GM23248 (cell line): ENCODE results near the gene TMEM131.

ENCODE experiments used
- EZH2 ChIP-seq: fragments of 200-600 bp; sonication (generic); IDR thresholded peaks from 2 replicates; pipeline ENCODE4 v1.6.1; 2018; ENCODE audit warnings: antibody characterized with exemption, mild to moderate bottlenecking; ENCODE audit not compliant: insufficient read depth, poor library complexity, severe bottlenecking
- EZH2phosphoT487 ChIP-seq: fragments of 200-600 bp; sonication (generic); IDR thresholded peaks from 2 replicates; pipeline ENCODE4 v1.6.1; 2018; ENCODE audit warnings: antibody characterized with exemption, moderate library complexity, mild to moderate bottlenecking, low read depth; ENCODE audit not compliant: insufficient read depth

DNA sequence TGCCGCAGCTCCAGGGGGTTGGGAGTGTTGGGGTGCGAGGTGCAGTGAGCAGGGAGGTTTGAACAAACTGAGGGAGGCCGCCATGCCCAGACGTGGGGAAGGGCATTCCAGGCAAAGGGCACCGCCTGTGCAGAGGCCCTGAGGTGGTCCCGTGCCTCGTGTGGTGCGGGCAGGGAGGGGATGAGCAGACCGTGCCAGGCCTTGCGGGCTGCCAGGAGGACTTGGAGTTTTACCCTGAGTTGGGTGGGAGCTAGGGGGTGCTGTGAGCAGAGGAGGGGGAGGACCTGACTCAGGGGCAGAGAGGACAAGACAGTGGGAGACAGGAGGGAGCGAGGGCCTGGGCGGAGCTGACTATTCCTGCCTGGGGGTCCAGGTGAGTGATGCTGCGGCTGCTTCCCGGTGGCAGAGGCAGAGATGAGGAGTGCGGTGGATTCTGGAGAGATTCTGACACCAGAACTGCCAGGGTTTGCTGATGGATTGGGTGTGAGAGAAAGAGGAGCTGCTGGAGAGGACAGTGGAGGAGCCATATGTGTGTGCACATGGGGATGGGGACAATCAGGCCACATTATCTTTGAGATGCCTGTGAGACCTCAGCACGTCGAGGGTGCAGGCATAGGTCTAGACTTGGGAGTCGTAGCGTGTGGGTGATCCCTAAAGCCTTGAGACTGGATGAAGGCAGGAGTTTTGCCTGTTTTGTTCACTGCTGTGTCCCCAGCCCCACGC lies 259.0 kb downstream of the TMEM131 start:
- TF ChIP-seq EZH2phosphoT487 (no peak), EZH2 (no peak)
